DMS79 (cell line): ENCODE data around the gene SLC38A5.
"Not testable (repeated sequence)": the region's sequence is repeated elsewhere in the genome, so short reads cannot be mapped to it uniquely, and the experiment has no call there.

Experiments
- DNase-seq: peaks from one replicate; lab custom pipeline; 2025; lab: John Stamatoyannopoulos, UW

SLC38A5 gene

DNA sequence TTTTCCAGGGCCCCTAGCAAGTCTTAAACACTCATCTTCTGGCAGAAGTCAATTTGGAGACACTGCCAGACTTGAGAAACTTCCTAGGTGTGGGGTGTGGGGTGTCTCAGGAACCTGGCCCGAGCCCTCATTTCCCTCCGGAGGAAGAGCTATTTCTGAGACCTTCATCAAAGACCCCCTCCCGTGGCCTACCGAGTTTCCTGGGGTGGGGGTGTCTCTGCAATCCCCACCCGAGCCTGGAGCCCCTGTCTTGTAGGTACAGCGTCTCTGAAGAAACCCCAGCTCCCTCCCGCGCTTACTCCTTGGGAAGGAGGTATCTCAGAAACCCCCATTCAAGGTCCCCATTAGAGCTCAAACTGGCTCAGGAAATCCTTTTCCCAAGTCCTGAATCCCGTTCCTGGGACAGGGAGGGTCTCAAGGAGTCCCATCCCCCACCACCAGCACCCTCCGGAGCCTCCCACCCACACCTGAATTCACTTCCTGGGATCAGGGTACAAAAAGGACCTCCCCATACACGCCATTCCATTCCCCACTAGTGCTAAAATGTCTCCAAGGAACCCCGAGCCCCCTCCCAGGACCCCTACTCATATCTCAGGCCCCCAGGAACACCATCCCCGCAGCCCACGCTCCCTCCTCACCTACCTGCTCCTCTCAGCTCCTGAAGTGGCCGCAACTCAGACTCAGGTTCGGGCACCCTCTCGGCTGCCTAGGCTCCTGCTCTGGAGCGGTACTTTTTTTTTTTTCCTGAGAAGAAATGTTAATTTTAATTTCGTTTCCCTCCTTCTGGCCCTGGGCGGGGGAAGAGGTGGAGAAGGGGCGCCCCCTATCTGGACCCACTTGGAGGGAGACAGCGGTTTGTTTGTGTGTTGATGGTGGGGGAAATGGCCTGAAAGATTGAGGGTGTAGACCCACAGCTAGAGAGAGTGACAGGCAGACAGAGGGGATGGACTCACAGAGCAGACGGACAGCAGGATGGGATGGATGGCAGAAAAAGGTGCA lies 1.1 kb downstream of the SLC38A5 start:
- DNase-seq, result no peak

DNA sequence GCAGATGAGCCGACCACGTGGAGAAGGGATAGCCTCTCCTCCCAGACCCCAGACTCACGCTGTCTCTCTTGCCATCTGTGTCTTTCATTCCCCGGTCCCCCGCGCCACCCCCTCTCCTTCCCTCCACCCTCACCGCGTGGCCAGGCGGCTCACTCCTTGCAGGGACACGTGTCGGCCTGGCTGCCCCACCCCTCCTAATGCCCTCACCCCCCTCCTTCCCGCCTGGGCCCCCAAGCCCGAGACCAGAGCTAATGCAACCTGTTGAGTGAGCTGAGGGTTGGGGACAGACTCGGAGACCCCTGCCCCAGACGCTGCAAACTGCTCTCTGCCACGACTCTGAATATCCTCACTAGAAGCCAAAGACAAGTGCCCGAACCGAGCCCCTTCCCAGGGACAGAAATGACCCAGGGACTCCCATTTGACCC lies 1.8 kb downstream of the SLC38A5 start:
- no peak for DNase-seq

DNA sequence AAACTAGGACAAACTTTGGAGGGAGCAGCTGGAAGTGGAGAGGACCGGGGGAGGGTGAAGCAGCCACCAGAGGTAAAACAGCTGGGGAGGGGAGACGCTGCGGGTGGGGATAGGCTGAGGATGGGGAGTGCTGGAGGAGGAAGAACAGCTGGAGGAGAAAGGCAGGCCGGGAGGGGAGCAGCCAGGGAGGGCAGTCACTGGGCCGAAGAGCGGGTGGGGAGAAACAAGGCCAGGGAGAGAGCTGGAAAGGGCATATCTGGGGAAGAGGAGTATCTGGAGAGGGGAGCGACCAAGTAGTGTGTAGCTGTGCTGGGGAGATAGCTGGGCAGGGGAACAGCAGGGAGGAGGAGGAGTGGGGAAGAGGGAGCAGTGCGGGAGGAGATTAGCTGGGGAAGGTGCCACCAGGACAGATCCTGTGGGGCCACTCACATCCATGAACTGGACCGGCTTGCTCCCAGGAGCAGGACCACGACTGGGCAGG lies 2.7 kb downstream of the SLC38A5 start:
- no peak for DNase-seq

DNA sequence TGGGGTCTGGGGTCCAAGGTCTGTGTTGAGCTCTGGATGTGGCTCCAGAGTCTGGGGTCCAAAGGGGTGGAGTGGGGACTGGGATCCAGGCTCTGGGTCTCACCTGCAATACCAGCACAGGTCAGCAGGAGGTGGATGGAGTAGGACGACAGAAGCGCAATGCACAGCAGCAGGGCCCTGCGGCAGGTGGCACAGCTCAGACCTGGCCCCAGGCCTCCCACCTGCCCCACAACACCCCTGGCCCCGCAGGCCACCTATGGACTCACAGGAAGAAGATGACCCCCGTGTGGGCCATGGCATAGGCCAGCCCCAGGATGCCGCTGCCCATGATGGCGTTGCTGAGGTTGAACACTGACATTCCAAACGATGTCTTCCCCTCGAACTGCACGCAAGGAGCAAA lies 3.4 kb downstream of the SLC38A5 start:
- DNase-seq, result no peak

DNA sequence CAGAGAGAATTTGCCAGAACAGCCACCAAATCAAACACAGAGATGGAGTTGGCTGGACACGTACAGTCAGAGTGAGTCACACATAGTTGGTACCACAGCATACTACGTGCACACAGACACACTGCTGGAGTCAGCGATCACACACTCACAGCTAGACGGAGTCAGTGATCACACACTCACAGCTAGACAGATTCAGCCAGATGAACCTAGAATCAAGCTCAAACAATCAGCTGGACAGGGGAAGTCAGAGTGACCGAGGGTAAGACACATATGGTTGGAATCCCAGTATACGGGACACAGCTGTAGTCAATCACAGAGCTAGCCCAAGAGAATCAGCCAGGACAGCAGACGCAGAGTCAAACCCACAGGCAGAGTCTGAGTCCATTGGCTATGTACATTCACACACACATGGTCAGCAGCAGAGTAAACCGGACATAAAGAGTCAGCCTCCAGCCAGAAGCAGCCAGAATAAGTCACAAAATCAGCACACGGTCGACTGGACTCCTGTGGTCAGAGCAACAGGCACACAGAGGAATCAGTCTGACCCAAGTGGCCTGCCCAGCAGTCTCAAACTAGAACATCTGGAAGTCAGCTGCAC lies 4.6 kb downstream of the SLC38A5 start:
- no peak for DNase-seq

DNA sequence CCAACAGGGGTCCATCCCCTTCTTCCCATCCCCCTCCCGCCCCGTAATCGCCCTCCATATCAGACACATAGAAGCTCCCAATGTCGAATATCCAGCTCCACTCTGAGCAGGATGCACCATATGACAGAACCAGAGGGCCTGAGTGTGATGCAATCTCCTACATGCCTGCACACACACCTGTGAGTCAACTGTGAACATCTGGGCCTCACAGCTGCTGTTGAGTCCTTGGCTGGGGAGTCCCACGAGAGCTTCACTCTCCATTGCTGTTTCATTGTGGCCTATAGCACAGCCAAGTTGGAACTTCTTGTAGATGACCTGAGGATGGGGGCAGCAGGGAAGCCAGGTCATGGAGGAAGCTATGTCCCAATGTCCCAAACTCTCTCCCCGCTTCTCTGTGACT lies 8.2 kb downstream of the SLC38A5 start:
- no peak for DNase-seq

DNA sequence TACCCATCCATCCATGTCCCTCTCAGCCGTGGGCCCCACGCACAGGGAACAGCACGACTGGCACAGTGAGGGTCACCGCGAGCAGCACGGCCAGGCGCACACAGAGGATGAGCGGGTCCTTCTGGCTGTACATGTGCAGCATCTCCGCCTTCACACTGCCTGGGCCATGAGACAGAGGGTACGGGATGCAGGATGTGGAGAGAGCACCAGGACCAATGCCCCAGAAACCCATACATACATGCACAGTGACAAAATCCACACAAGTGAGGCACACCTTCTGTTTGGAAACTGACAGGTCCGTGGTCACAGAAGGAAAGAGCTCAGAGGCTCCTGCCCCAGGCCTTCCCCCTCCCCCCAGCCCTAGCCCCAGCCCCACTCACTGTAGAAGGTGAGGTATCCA lies 9.5 kb downstream of the SLC38A5 start:
- no peak for DNase-seq

DNA sequence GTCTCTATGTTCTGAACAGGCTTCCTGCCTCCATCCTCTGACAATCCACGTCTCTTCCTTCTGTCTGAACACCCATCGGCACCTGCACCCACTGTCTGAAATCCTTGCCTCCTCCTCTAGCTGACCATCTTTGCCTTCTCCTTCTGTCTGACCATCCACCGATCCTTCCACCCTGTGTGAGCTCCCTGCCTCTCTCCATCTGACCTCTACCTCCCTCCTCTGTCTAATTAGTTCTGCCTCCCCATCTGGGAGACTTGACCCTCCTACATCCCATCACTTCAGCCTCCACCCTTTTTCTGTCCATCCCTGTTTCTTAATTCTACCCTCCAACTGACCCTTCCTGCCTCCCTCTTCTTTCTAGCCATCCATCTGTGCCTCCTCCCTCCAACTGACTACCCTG lies 10.0 kb downstream of the SLC38A5 start:
- no peak for DNase-seq

DNA sequence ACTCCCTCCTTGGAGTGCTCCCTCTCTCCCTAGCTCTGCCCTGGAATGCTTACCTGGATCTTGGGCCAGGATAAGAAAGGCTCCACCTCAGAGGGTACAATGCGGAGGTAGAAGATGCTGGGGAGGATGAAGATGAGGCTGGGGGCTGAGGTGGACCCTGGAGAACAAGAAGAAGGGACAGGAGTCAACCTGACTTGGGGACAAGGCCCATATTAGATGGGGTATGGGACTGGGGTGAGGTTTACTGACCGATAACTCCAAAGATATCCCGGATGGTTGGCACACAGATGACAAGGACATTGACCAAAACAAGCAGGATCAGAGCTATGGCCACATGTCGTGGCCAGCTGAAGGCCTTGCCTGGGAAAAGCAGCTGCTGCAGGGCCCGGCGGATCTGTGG lies 10.6 kb downstream of the SLC38A5 start:
- DNase-seq, result no peak

DNA sequence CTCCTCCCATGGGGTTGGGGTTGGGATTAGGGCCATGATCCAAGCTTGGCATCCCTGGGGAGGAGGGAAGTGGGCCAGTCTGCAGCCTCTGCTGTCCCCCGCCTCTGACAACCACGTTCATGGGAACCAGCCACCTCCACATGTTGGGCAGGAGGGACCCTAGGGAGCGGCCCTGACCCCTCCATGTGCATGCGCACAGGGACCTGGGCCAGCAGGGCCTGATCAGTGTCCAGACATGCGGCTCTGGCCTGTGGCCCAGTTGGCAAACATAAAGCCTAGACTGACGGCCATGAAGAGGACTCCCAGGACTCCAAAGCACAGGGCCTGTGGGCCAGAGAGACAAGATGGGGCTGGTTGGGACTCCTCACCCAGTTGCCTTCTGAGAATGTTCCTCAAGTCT lies 11.3 kb downstream of the SLC38A5 start:
- no peak for DNase-seq

DNA sequence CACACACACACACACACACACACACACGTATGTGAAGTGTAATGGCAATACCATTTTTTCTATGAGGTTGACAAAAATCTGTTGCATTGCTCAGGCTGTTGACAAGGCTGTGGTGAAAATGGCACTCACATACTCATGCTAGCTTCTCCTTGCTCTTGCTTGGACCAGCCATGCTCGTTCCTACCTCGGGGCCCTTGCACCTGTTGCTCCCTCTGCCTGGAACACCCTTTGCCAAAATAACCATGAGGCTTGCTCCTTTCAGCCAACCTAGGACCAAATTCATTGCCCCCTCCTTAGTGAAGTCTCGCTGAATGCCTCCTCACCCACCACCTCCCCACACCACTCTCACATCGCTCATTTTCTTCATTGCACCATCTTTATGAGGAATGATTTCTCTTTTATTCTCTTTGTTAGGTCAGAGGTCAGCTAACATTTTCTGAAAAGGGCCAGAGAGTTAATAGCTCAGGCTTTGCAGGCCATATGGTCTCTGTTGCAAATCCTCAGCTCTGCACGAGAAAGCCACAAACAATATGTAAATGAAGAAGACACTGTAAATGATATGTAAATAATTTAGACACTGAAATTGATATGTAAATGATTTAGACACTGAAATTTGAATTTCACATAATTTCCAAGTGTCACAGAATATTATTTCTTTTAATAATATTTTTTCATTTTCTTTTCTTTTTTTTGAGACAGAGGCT lies 13.3 kb downstream of the SLC38A5 start:
- DNase-seq, result no peak

DNA sequence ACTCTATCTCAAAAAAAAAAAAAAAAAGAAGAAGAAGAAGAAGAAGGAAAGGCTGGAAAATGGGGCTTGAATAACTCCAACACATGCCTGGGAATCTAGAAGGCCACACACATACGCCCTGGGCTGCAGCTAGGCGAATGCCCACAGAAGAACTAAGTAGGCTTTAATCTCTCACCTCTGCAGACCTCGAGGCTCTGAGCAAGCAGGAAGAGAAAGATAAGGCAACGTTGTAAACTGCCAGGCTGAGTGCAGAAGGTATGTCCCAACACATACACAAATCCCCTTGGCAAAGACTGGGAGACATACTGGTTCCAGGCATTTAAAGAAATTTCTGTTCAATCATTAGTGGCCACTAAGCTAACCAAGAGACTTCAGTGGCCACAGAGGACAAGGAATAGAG lies 18.4 kb downstream of the SLC38A5 start:
- no peak for DNase-seq

DNA sequence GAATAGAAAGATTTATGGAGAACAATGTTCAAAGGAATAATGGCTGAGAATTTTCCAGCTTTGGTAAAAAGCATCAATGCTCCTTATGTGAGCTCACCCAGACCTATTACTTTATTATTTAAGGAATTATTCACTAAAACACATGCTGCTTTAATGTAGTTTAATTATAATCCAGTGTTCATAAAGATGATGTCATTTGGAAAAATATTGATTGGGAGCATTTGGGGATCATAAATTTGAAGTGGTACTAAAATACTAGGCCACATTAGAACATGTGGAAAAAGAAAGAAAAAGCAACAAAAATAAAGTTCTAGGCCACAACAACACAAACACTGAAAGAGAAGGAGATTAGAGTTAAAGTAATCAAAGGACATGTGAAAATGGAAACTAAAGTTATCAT lies 20.0 kb downstream of the SLC38A5 start:
- no peak for DNase-seq

DNA sequence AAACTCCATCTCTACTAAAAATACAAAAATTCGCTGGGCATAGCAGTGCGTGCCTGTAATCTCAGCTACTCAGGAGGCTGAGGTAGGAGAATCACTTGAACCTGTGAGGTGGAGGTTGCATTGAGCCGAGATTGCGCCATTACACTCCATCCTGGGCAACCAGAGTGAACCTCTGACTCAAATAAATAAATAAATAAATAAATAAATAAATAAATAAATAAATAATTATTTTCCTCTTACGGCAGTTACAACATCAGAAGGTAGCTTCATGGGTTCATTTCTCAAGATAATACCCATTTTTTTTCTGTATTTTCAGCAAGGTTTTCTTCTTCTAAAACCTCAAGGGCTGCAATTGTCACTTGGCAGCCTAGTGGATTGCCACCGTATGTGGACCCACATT lies 22.9 kb downstream of the SLC38A5 start:
- DNase-seq, result not testable (repeated sequence)

DNA sequence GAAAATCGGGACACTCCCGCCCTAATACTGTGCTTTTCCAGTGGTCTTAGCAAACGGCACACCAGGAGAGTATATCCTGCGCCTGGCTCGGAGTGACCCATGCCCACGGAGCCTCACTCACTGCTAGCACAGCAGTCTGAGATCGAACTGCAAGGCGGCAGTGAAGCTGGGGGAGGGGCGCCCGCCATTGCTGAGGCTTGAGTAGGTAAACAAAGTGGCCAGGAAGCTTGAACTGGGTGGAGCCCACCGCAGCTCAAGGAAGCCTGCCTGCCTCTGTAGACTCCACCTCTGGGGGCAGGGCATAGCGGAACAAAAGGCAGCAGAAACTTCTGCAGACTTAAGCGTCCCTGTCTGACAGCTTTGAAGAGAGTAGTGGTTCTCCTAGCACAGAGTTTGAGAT lies 36.3 kb downstream of the SLC38A5 start:
- not testable (repeated sequence) for DNase-seq

DNA sequence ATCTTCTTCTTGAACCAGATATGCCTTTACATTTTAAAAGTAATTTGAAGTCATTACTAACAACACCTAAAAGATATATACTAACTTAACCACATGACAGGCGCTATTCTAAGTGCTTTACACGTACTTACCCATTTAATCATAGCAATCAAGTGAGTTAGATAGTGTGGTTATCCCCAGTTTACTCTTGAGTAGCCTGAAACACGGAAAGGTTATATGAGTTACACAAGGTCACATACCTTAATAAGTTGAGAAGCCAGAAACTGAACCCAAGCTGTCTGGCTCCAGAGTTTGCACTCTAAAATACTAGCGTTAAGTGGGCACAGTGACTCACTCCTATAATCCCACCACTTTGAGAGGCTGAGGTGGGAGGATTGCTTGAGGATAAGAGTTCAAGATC lies 39.9 kb downstream of the SLC38A5 start:
- DNase-seq, result not testable (repeated sequence)

DNA sequence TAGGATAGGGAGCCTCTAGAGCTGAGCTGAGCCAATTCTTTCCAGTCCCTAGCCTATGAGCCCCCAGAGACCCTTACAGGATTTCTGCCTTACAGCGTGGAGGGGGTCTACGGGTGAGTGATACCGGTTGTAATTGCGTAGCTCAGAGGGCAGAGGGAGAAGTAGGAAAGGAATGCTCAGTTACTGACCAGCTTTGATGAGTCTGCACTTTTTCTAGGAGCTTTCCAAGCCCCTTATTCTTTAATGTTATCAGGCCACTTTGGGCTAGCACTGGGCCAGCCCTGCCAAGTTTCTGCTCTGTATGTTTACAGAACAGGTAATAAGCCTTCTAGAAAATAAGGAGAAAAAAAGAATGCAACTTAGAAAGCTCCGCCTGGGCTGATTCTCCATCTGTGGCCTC lies 40.5 kb downstream of the SLC38A5 start:
- not testable (repeated sequence) for DNase-seq

DNA sequence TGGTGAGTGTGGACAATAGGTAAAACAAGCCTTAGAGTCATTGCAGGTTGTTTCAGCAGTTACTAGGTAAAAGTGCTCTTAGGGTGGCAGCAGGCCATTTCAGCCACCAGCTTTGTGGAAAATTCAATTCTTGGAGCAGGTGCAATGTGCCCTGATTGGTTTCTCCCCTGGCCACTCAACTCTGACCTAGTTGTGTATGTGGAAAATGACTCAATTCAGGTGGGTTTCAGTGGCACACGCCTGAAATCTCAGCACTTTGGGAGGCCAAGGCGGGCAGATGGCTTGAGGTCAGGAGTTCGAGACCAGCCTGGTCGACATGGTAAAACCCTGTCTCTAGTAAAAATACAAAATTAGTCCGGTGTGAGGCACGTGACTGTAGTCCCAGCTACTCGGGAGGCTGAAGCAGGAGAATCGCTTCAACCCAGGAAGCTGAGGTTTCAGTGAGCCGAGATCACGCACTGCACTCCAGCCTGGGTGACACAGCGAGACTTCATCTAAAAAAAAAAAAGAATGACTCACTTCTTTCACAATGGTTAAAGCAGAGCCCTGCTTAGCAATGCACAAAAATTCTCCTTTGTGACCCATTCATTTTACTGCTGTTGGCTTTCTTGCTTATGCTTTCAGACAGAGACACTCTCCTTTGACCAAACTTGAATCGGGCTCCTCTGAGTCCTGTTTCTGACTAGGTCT lies 42.9 kb downstream of the SLC38A5 start:
- not testable (repeated sequence) for DNase-seq

DNA sequence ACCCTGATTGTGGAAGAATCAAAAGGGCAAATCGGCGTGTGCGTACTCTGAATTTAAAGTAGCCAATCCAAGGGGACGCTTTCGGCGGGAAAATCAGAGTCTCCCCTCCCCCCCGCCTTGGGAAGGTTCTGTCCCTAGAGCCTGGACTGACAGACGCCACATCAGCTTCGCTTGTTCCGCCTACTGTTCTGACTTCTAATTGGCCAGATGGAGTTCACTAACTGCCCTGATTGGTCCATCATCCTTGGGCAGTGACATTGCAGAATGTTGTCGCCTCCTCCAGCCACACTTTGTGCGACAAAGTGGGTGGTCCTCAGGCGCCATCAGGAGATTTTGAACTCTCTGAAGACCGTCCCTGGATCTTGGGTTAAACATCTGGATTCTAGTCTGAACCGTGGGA lies 58.2 kb downstream of the SLC38A5 start, which contains the start of gene SSX4B:
SSX4B (minus strand) TSS at position 101 of the 400 bp plus-strand sequence. CDS start 588 bp downstream, outside the sequence.
- not testable (repeated sequence) for DNase-seq
